ENCODE measurements around the gene TNS3. TPM values are rescaled to one million over a fixed set of nuclear protein-coding genes. Genes with fewer than 3 reads are reported as not detected.

Gene TNS3
- total RNA-seq, 1 donor from 2014 or later = 7.3 TPM

DNA sequence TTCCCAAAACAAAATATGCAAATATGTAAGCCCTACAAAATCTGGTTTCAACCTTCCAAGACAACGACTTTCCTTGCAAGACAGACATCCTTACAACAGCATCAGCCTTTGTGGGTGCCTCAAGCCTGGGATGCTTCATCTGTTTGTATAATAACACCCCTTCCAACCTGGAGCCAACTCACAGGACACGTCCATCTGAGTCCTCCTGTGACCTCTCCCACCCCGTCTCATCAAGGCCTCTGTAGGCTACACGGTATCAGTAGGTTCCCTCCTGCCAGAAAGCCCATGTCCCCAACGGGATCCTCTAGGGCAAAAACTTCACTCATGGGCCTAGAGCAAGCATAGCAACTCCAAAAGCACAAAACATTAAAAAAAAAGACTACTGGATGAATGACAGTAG, 173.2 kb downstream of the TNS3 start:
- DNase-seq (ENCODE audit: low read depth in 2 of 2) = no peak

DNA sequence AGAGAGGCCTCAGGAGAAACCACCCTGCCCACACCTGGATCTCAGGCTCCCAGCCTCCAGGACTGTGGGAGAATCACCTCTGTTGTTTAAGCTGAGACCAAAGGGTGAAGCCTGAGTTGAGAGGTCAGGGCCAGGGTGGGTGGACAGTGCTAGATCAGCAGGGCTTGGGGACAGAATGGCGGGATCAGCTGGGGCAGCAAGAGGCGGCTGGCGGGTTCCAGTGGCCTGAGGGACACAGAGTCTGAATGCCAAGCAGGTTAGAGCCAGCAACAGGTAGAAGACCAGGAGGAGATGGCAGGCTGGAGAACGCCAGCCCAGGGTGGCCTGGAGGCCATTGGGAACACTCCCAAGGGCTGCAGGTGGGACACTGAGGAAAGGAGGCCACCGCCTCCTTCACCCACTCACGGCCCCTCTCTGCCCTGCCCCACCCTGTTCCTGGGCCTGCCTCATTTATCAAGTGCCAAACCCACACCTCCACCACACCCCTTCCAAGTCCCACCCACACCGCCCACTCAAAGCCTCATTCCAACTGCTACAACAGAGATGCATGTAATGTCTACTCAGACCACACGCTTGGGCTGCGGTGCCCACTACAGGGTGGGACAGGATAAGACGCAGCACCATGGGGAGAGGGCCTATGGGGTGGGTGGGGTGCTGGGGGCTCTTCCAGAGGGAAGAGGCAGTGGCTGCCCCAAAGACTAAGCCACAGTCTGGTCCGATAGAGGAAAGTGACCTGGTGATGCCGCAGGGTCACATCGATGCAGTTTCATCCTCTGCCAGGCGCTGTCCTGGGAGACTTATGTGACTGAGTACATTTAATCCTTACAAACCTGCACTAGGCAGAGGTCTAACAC, 173.9 kb downstream of the TNS3 start:
- no peak for DNase-seq (ENCODE audit: low read depth in 2 of 2)

DNA sequence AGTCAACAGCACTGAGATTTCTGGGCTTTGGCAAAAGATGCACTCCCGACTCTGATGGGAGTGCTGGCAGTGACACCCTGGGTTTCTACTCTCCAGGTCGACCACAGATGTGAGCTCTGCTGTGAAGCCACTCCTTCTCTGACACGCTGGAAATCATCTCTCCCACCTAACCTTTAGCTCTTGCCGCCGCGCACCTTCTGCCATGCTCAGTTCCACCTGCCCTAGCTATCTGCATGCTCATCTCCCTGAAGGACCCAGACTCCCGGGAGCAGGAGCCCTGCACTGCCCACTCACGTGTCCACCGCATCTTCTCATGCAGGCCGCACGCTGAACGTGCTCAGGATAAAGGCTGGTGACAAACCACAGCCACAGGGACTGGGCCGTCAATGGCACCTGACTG, 174.8 kb downstream of the TNS3 start:
- DNase-seq (ENCODE audit: low read depth in 2 of 2) = no peak

DNA sequence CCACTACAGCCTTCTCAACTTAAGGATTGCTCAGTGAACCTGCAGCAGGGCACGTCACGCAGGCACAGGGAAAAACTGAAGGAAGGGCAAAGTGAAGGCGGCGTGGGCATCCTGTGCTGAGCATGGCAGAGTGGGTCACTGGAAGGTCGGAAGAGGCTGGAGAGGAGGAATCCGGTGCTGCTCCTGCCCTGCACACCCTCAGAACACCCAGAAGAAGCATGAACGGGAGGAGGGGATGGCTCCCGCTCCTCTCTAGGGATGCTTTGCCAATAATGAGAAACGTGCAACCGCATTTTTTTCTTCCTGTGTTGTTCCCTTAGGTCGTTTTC, 175.1 kb downstream of the TNS3 start:
- no peak for DNase-seq (ENCODE audit: low read depth in 2 of 2)

DNA sequence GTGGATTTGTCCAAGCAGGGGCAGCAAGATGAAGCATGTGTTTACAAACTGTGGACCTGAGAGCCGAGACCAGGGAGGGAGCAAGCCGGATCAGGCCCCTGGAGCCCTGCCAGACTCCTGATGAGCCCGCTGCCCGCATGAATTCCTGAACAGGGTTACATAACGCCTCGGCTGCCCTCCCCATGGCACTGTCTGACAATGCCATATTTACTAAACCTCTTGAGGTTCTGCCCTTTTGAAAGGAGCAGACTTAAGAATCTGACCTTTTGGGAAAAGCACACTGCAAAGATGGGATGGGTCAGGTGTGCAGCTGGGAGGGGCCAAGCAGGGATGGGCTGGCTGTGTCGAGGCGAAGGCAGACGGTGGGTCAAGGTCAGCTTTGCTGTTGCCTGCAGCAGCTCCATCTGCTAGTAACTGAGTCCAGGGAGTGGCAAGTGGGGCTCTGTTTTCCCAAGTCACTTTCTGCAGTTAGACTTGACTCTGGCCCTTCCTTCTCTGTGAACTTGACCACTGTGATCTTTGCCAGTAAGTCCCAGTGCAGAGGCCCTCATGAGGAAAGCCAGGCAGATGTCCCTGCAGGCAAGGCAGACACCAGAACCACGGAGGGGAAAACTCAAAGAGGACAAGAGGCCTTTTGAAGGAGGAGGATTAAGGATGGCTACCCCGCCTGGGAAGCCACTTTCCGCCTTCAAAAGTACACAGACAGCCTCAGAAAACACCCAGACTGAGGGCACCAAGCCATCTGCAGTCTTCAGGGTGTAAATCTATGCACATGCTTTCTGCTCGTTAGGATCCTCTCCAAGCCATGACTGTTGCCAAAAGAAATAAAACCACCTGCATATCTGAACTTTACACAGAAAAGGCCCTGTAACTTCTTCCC, 175.8 kb downstream of the TNS3 start:
- DNase-seq (ENCODE audit: low read depth in 2 of 2) = peak; percentile 5 to 44

DNA sequence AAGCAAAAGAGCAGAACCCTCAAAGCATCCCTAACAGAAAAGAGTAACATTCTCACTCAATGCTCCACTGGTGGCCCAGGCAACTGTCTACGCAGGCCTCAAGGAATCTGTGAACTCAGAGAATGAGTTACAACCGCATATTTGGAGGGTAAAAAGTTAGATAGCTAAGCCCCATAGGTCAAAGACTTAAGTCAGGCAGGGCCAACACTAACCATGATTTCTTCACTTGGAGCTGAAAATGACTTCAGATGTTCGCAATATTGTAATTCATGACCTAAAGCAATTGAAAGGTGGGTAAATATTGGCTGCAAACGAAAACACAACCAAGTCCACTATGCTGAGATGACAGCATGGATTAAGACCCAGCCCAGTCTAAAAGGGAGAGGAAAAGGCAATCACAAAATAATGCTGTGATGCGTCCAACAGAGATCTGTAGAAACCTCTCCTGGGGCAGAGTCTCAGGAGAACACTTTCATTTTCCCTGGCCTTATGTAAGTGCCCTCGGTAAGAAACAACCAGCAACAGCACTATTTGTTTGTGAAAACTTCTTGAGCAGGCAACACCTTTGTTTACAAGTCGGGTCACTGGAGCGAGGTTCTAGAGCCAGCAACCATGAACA, 176.5 kb downstream of the TNS3 start:
- no peak for DNase-seq (ENCODE audit: low read depth in 2 of 2)

DNA sequence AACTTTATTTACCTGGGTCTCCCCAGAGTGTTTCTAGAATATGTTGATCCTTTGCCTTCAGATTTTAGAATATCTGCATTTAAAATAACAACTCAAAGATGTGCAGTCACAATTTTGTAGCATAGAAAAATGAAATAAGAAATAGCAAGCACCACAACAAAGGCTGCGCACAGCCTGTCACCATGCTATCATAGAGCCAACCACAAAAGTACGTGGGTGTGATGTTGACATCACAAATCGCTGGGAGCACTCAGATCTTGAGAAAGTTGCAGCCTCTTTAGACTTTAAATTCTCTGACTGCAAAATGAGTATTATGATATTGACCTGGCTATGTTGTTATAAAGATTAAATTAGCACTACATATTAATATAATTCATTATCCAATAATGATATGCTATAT, 177.9 kb downstream of the TNS3 start:
- DNase-seq (ENCODE audit: low read depth in 2 of 2) = no peak

DNA sequence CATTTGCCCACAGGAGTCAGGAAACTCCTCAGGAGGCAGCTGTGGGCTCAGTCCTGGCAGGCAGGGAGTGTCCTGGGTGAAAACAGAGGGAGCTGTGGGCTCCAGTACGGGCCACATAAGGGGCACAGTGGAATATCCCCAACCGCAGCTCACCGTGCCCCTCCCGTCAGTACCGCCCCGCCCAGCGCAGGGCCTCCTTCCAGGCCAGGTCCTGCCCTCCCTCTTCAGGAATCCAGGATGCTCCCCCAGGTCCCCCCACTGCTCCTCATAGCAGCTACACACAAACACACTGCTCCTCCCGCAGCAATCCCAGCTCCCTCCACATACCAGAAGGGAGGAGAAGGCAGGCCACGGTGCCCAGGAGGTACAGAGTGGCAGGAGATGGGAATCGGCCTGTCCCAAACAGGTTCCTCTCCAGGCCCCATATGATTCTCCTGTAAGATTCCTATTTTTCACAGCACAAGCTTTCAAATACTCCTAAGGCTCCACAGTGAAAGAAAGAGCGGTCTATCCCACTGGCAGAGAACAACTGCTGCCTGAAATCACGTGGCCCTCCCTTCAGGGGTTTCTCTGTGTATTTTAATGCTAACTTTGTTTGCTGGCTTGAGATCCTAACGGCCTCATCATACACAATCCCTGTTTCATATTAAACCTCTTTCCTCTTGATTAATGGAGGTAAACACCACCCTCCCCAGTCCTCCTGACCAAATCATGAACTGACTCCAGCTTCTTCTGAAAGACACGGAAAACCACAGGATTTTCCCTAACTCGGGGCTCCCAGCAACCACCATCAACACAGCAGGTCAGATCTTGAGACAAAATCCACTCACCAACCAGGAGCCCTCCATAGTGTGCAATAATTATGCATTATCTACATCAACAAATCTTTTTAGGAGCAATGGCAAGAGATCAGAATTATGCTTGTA, 178.7 kb downstream of the TNS3 start:
- no peak for DNase-seq (ENCODE audit: low read depth in 2 of 2)

DNA sequence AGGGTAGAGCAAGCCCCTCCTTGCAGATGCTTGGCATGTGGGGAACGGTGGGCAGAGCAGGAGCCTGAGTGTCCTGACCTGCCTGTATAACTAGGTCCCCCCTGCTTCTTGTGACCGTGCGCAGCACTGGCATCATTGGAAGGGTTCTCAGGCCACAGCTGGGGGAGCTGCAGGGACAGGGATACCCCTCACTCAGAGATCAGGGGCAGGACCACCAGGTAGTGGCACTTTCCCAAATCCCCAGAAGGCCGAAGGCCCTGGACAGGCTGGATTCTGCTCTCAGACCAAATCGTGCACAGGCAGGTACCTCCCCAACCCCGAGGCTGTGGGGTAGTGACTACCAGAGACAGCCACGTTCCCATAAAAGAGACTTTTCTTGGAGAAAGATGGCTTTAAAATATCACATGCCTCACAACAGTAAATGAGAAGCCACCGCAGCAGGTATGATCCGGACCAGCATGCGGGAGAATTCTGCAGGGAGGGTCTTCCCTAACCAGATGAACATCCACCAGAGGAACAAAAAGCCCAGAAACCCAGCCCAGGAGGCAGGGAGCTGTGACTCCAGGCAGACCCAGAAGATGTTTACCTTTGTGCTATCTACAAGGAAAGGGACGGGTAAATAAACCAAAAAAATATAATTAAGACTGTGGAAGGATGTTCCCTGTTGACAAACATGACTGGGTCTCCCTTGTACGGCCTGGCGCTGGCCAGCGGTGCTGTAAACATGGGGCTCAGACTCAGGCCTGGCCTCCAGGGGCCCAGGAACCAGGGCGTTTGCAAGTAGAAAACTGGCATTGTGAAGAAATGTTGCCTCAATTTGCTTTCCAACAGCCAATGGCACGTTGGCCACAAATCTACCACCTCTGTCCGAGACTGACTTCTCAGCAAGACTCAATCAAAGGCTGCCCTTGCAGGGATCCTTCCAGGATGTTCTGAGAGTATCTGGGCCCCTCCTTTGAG, 180.0 kb downstream of the TNS3 start:
- DNase-seq (ENCODE audit: low read depth in 2 of 2) = no peak

DNA sequence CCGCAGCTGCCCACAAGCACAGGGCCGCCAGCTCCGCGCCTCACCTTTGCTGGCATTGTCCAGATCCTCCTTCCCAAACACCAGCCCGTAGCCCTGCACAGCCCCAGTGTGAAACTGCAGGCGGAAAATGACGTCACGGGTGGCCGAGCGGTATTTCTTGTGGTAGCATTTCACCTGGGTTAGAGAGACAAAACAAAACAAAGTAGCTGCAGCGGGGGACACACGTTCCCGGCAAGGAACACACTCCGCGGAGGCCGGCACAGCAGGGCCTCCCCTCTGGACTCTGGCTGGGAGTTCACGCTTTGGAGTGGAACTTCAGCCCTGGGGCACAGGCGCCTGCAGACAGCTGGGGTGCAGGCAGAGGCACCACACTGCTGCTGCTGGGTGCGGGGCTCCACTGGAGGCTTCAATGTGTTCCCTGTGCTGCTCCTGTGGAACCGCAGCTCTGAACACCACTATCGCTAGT, 181.1 kb downstream of the TNS3 start:
- no peak for DNase-seq (ENCODE audit: low read depth in 2 of 2)

DNA sequence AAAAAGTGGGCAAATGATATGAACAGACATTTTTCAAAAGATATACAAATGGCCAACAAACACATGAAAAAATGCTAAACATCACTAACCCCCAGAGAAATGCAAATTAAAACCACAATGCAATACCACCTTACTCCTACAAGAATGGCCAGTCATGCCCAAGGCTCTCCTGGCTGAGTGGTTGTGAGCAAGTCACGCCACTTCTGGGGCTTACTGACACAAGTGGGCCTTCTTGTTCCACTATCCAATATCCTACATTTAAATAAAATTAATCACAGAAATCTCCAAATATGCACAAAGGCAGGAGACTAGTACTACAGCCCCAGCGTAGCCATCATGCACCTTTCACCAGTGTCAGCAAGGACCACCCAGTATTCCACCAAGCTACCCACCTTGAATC, 181.9 kb downstream of the TNS3 start:
- no peak for DNase-seq (ENCODE audit: low read depth in 2 of 2)

DNA sequence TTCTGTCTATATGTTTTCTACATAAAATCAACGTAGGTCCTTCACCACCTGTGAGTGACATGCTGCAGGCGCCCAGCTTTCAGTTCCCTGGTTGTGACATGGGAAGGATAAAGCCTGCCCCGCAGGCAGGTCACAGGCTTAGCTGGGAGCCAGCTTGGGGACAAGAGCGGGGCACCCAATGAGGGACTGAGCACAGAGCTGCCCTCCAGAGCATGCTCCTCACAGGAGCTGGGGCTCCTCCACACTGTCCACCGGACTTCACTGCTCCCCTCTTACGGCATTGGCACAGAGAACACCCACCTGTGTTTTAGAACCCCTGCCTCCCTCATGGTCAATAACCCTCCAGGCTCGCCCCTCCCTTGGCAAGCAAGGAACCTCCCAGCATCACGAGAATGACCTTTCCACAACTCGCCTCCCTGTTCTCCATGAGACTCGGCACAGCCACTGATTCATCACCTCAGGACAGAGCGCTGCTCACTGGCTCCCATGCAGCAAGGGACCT, 187.1 kb downstream of the TNS3 start:
- no peak for DNase-seq (ENCODE audit: low read depth in 2 of 2)

DNA sequence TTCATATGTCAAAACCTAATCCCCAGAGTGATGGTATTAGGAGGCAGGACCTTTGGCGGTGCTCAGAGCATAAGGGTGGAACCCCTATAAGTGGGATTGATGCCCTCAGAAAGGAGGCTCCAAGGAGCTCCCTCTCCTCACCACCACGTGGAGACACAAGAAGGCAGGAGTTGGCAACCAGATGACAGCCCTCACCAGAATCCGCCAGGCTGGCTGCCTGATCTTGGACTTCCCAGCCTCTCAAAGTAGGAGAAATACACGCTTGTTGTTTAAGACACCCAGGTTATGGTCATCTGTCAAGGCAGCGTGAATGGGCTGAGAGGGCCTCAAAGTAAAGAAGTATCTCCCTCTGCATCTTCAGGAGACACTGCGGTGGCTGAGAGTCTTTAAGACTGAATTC, 187.7 kb downstream of the TNS3 start:
- DNase-seq (ENCODE audit: low read depth in 2 of 2) = no peak

DNA sequence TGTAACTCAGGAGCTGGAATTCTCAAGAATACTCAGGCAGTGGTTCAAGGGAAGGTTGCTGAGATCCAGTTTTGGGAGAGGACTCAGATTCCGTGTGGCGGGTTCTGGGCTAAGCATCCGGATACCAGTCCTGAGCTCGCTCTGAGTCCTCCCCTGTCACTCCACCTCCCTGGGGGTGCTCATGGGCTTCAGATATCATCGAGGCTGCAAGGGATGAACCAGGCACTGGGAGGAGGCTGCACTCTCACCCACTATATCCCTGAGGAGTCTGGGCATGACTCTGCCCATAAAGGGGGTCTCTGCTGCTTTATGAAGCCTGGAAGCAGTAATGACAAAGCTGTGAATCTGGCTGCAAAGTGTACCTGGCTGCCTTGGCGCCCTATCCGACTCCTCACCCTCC, 188.5 kb downstream of the TNS3 start:
- DNase-seq (ENCODE audit: low read depth in 2 of 2) = no peak

DNA sequence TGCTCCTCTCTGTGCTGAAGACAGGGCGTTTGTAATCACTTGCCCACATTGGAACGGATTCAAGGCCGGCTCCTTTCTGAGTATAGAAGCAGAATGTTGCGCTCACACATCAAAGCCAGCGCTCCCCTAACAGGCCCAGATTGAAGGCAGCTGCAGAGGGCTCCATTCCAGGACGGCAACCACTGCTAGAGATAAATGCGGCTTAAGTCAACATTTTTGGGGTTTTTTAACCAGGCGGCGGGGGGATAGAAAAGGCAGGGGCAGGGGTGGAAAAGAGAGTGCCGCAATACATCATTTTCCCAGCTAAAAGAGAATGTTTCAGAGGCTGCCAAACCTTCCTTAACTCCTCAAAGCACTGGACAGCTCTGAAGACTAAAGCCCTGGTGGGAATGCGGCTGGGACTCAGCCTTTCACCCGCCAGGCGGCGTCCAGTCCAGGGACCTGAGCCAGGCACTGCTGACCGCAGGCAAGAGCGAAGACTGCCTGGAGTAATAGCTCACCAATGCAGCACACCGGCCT, 189.6 kb downstream of the TNS3 start:
- DNase-seq (ENCODE audit: low read depth in 2 of 2) = no peak

DNA sequence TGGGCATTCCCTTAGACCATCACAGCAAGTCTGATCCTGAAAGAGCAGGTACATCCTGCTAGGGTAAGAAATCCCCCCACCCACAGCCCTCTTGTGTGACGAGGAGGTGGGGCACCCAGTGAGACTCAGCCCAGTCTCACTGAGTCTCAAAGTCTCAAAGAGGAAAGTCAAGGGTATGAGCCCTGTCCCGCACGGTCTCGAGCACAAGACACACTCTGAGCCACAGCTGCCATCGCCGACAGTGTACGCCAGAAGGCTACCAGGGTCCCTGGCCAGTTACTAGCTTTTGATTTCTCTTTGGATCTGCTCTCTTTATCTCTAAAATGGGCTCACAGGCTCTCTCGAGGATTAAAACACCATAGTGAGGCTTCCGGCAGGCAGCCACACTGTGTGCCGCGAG, 190.2 kb downstream of the TNS3 start:
- DNase-seq (ENCODE audit: low read depth in 2 of 2) = no peak

DNA sequence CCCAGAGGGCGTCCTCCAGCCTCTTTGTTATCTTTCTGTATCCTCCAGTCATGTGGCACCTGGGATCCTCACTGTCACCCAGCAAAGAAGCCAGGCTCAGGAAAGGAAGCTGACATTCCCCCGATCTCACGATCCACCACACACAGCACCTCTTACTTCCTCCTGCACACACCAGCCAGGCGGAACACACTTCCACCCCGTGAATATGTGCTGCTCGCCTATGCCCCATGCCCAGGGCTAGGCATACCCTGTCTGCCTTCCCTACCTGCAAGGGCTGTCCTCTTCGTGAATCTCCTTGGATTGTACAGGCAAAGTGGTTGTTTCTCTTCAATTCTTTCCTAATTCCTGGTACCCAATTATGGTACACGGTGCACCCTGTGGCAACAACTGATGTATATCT, 191.0 kb downstream of the TNS3 start:
- no peak for DNase-seq (ENCODE audit: low read depth in 2 of 2)

DNA sequence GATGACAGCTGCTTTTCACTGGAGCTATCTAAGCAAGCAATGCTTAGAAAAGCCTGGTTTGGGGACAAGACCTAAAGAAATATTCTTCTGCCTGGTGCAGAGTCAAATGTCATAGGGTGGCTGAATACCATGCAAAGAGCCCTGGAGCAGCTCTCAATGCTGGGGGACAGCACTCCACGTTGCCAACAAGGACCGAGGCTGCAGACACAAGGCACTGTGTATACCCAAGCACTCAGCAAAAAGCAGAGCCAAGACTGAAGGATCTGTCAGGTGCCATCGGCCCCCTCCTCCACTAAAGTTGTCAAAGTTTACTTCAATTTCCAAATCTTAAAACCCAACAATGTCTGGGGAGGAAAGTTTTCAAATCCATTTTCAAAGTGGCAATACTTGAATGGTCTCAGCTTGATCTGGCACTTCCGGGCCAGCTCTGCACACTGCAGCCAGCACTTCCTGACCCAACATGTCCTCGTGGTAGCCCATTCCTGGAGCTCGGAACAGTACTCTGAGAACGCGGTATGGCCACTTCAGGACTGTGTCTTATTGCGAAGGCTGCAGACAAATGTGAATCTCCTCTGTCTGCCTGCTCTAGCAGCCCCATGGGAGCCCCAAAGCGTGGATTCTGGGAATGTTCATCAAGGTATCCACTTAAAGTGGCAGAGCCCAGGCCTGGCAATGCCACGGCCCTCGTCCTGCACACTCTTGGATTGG, 191.8 kb downstream of the TNS3 start:
- DNase-seq (ENCODE audit: low read depth in 2 of 2) = no peak
